Measurements from ENCODE around the gene SUSD4. TPM values are rescaled to one million over a fixed set of nuclear protein-coding genes. Genes with fewer than 3 reads are reported as not detected.

SUSD4 gene
- total RNA-seq, 1 experiment from 2014 or later = 2.3 TPM

DNA sequence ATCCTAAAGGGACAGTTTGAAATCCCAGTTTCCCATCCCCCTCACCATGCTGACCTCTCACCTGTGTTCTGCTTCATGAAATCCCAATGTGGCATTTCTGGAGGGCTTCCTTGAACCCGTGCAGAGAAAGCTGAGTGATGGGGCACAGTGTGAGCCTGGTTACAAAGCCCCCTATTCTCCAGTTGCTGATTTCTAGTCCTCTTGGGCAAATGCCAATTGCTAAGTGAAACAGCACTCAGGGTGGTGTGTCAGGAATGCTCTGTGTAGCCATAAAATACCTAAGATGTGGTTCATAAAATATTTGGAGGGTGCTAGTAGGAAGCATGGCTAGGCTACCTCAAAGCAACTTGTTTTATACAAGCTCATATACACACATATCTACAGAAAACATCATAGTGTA, 32.0 kb downstream of the SUSD4 start:
- BruUV-seq (replicated peaks) = no TSS peak
- CTCF ChIA-PET = interaction anchor here (0.6 to 1.5 kb wide), 3 partner anchors 9 to 208 kb away, joined by 3 to 4 read pairs (median 4); no protein-coding TSS in a partner anchor
- Mint-ChIP-seq H3K36me3 (ENCODE audit: insufficient read depth, unreplicated experiment) (no peaks in the 10 kb centered on the region), H3K9me3 (ENCODE audit: unreplicated experiment) (no peaks in the 10 kb centered on the region), H3K27ac (ENCODE audit: low read depth, unreplicated experiment) (no peak overlapping the region), H3K4me3 (ENCODE audit: unreplicated experiment) (no peak overlapping the region), H3K4me1 (ENCODE audit: insufficient read depth, unreplicated experiment) (peaks cover 9% of the 10 kb centered on the region), H3K27me3 (ENCODE audit: insufficient read depth, unreplicated experiment) (peaks cover 31% of the 10 kb centered on the region)
- TF ChIP-seq CTCF (IDR thresholded peaks at IDR 0.05; ENCODE audit: unreplicated experiment) = no peak
- intact Hi-C loops (cut with micrococcal nuclease) = no loop called here
- POLR2A ChIA-PET = no interaction called here
- DNase-seq (ENCODE audit: unreplicated experiment) = peak; percentile 62

- H3K27me3 Mint-ChIP-seq (ENCODE audit: insufficient read depth, unreplicated experiment) = peaks cover 31% of the 10 kb centered on the region
Observed at GRCh38 chr1:223331301-223331700, 32.7 kb downstream of the SUSD4 start.

GRCh38 chr1:223330466-223330865, 33.5 kb downstream of the SUSD4 start:
- no peak for TF ChIP-seq CTCF (IDR thresholded peaks at IDR 0.05; ENCODE audit: unreplicated experiment)
- ChIA-PET CTCF (interaction anchor here (0.7 to 2.3 kb wide), 4 partner anchors 13 to 298 kb away, joined by 3 to 8 read pairs (median 4); no protein-coding TSS in a partner anchor), POLR2A (interaction anchor here (0.9 to 1.5 kb wide), 3 partner anchors 80 to 224 kb away, joined by 4 to 5 read pairs (median 4); no protein-coding TSS in a partner anchor)
- H3K4me3 Mint-ChIP-seq (ENCODE audit: unreplicated experiment) = no peak overlapping the region
- BruUV-seq (replicated peaks) = no TSS peak
- H3K27ac Mint-ChIP-seq (ENCODE audit: low read depth, unreplicated experiment) = no peak overlapping the region
- intact Hi-C loops (cut with micrococcal nuclease) = no loop called here
- H3K9me3 Mint-ChIP-seq (ENCODE audit: unreplicated experiment) = no peaks in the 10 kb centered on the region
- peaks cover 26% of the 10 kb centered on the region for H3K27me3 Mint-ChIP-seq (ENCODE audit: insufficient read depth, unreplicated experiment)
- no peaks in the 10 kb centered on the region for H3K36me3 Mint-ChIP-seq (ENCODE audit: insufficient read depth, unreplicated experiment)
- DNase-seq (ENCODE audit: unreplicated experiment) = no peak
- H3K4me1 Mint-ChIP-seq (ENCODE audit: insufficient read depth, unreplicated experiment) = peaks cover 9% of the 10 kb centered on the region

More at GRCh38 chr1:223331301-223331700, 32.7 kb downstream of the SUSD4 start:
- H3K4me1 Mint-ChIP-seq (ENCODE audit: insufficient read depth, unreplicated experiment) = peaks cover 9% of the 10 kb centered on the region
- DNase-seq (ENCODE audit: unreplicated experiment) = no peak
- H3K27ac Mint-ChIP-seq (ENCODE audit: low read depth, unreplicated experiment) = no peak overlapping the region
- no peaks in the 10 kb centered on the region for H3K9me3 Mint-ChIP-seq (ENCODE audit: unreplicated experiment)
- intact Hi-C loops (cut with micrococcal nuclease) = no loop called here
- no peak for TF ChIP-seq CTCF (IDR thresholded peaks at IDR 0.05; ENCODE audit: unreplicated experiment)
- POLR2A ChIA-PET = interaction anchor here (1.1 to 1.5 kb wide), 2 partner anchors 81 to 195 kb away, joined by 4 to 5 read pairs; no protein-coding TSS in a partner anchor
- no TSS peak for BruUV-seq (replicated peaks)
- H3K4me3 Mint-ChIP-seq (ENCODE audit: unreplicated experiment) = no peak overlapping the region
- CTCF ChIA-PET = interaction anchor here (0.6 to 0.9 kb wide), 2 partner anchors 197 to 297 kb away, joined by 3 to 4 read pairs; no protein-coding TSS in a partner anchor
- H3K36me3 Mint-ChIP-seq (ENCODE audit: insufficient read depth, unreplicated experiment) = no peaks in the 10 kb centered on the region

DNA sequence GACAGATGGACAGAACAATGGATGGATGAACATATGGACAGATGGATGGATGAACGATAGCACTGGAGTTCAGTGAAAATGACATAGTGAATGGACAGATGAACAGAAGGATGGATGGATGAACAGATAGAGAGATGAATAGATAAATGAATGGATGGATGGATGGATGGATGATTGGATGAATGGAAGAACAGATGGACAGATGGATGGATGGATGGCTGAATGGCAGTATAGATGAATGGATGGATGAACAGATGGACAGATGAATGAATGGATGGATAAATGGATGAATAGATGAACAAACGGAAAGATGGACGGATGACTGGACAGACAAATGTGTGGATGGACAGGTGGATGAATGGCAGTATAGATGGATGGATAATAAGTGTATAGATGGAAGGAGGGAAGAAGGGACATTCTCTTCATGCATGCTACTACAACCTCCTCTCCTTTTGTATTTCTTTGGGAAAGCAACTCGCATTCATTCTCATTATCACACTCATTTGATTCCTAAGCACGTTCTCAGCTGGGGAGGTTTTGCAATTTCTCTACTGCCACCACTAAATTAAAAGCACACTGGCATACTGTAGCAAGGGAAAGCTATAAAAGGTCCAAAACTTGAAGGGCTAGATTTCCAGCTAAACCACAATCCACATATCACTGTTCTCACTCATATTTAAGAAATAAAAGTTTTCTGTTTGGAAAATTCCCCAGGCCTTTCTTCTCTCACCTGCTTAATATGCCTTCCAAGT, 34.1 kb downstream of the SUSD4 start:
- Mint-ChIP-seq H3K36me3 (ENCODE audit: insufficient read depth, unreplicated experiment) (no peaks in the 10 kb centered on the region), H3K9me3 (ENCODE audit: unreplicated experiment) (no peaks in the 10 kb centered on the region), H3K4me3 (ENCODE audit: unreplicated experiment) (no peak overlapping the region), H3K4me1 (ENCODE audit: insufficient read depth, unreplicated experiment) (peaks cover 9% of the 10 kb centered on the region), H3K27me3 (ENCODE audit: insufficient read depth, unreplicated experiment) (peaks cover 20% of the 10 kb centered on the region), H3K27ac (ENCODE audit: low read depth, unreplicated experiment) (no peak overlapping the region)
- ChIA-PET POLR2A (interaction anchor here (0.9 to 1.5 kb wide), 5 partner anchors 80 to 225 kb away, joined by 3 to 5 read pairs (median 4); no protein-coding TSS in a partner anchor), CTCF (interaction anchor here (0.6 to 2.3 kb wide), 6 partner anchors 25 to 629 kb away, joined by 3 to 8 read pairs (median 4); no protein-coding TSS in a partner anchor)
- intact Hi-C loops (cut with micrococcal nuclease) = no loop called here
- BruUV-seq (replicated peaks) = no TSS peak
- no peak for DNase-seq (ENCODE audit: unreplicated experiment)
- TF ChIP-seq CTCF (IDR thresholded peaks at IDR 0.05; ENCODE audit: unreplicated experiment) = no peak
